ENCODE data around the gene MAP2K1. TPM values are rescaled to one million over a fixed set of nuclear protein-coding genes. Genes with fewer than 3 reads are reported as not detected.

The MAP2K1 gene
- total RNA-seq, 4 donors from 2014 or later, result 29.0 to 53.4 (median 45.3) TPM

- DNase-seq, result no peak
- Histone ChIP-seq H3K4me1 (no peaks in the 10 kb centered on the region), H3K27ac (peak overlapping the region in 2 of 4 donors; percentile 26 to 34), H3K27me3 (no peaks in the 10 kb centered on the region), H3K9me3 (no peaks in the 10 kb centered on the region), H3K4me3 (no peak overlapping the region), H3K36me3 (peaks cover 0 to 55% (median 12%) of the 10 kb centered on the region in 3 donors)
- intact Hi-C loops (cut with DNase I), result no loop called here
- TF ChIP-seq POLR2A (IDR thresholded peaks at IDR 0.05) (no peak), CTCF (IDR thresholded peaks at IDR 0.05) (no peak)
- WGBS, 2 donors, result 89 to 95% methylated on average over 8 to 9 of the region's 9 CpGs
Measured at GRCh38 chr15:66482539-66482938, 95.8 kb downstream of the MAP2K1 start.

GRCh38 chr15:66483131-66483566, 96.4 kb downstream of the MAP2K1 start:
- H3K36me3 ChIP-seq, result peaks cover 0 to 61% (median 12%) of the 10 kb centered on the region in 3 donors
- no peaks in the 10 kb centered on the region for H3K27me3 ChIP-seq
- no peaks in the 10 kb centered on the region for H3K9me3 ChIP-seq
- H3K27ac ChIP-seq, result peak overlapping the region in 2 of 4 donors; percentile 26 to 34
- WGBS, 2 donors, result 73 to 76% methylated on average over 3 of the region's 3 CpGs
- intact Hi-C loops (cut with DNase I), result no loop called here
- no peak for DNase-seq
- no peak overlapping the region for H3K4me3 ChIP-seq
- TF ChIP-seq CTCF (IDR thresholded peaks at IDR 0.05) (no peak), POLR2A (IDR thresholded peaks at IDR 0.05) (no peak)
- no peaks in the 10 kb centered on the region for H3K4me1 ChIP-seq

- TF ChIP-seq CTCF (IDR thresholded peaks at IDR 0.05) (no peak), POLR2A (IDR thresholded peaks at IDR 0.05) (no peak)
Measured at GRCh38 chr15:66484539-66485112, 97.9 kb downstream of the MAP2K1 start.

GRCh38 chr15:66486887-66487286, 100.2 kb downstream of the MAP2K1 start:
- Histone ChIP-seq H3K4me1 (peaks cover 0 to 13% (median 0%) of the 10 kb centered on the region in 3 donors), H3K4me3 (no peak overlapping the region), H3K27ac (no peak overlapping the region), H3K27me3 (no peaks in the 10 kb centered on the region), H3K36me3 (peaks cover 16 to 90% (median 20%) of the 10 kb centered on the region in 3 donors), H3K9me3 (no peaks in the 10 kb centered on the region)
- 93 to 98% methylated on average over 3 of the region's 3 CpGs for WGBS, 2 donors
- intact Hi-C loops (cut with DNase I), result no loop called here
- no peak for DNase-seq
- TF ChIP-seq POLR2A (IDR thresholded peaks at IDR 0.05) (no peak), CTCF (IDR thresholded peaks at IDR 0.05) (no peak)

More at GRCh38 chr15:66484539-66485112, 97.9 kb downstream of the MAP2K1 start:
- peaks cover 0 to 10% (median 0%) of the 10 kb centered on the region in 3 donors for H3K4me1 ChIP-seq
- H3K36me3 ChIP-seq, result peaks cover 7 to 76% (median 12%) of the 10 kb centered on the region in 3 donors
- H3K9me3 ChIP-seq, result no peaks in the 10 kb centered on the region
- intact Hi-C loops (cut with DNase I), result no loop called here
- DNase-seq, result no peak
- no peak overlapping the region for H3K4me3 ChIP-seq
- WGBS, 2 donors, result 93 to 95% methylated on average over 3 to 4 of the region's 5 CpGs
- H3K27ac ChIP-seq, result no peak overlapping the region
- H3K27me3 ChIP-seq, result no peaks in the 10 kb centered on the region

GRCh38 chr15:66488525-66488924, 101.8 kb downstream of the MAP2K1 start:
- TF ChIP-seq POLR2A (IDR thresholded peaks at IDR 0.05) (no peak), CTCF (IDR thresholded peaks at IDR 0.05) (no peak)
- intact Hi-C loops (cut with DNase I), result no loop called here

More at GRCh38 chr15:66488525-66488924, 101.8 kb downstream of the MAP2K1 start:
- no peak overlapping the region for H3K27ac ChIP-seq
- no peak overlapping the region for H3K4me3 ChIP-seq
- H3K9me3 ChIP-seq, result no peaks in the 10 kb centered on the region
- WGBS, 2 donors, result 78 to 93% methylated on average over 5 of the region's 5 CpGs
- no peak for DNase-seq
- H3K36me3 ChIP-seq, result peaks cover 11 to 92% (median 16%) of the 10 kb centered on the region in 3 donors
- peaks cover 0 to 13% (median 0%) of the 10 kb centered on the region in 3 donors for H3K4me1 ChIP-seq
- H3K27me3 ChIP-seq, result no peaks in the 10 kb centered on the region
